ENCODE data around the gene GLI3. TPM values are rescaled to one million over a fixed set of nuclear protein-coding genes. Genes with fewer than 3 reads are reported as not detected.
A peak's percentile ranks its signal among the peaks of the same experiment; 100 is the strongest.

The GLI3 gene
- total and polyA plus RNA-seq, 2 experiments from 2014 or later: 4.0 to 5.2 TPM

DNA sequence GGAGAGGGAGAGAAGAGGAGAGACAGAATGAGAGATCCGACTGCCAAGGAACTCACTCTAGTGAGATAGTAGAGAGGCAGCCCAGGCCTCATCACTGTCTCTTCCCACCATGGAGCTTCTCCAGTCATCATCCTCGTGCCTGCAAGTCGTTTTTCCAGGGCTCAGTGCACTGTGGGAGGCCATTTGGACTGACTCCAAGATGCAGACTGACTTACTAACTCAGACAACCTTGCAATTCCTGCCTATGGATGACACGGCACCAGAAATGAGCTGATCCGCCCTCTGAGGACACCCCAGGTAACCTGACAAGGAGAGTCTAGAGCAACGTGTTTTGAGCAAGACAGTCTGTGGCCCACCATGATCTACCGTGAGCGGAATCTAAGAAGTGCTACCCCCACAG is 154.9 kb downstream of the GLI3 start:
- no peaks in the 10 kb centered on the region for H3F3A ChIP-seq (ENCODE audit: insufficient read depth)
- no peaks in the 10 kb centered on the region for H3K79me2 ChIP-seq (ENCODE audit: insufficient read depth)
- H2AFZ ChIP-seq: no peak overlapping the region
- H3K27ac ChIP-seq: no peak overlapping the region
- no peak for TF ChIP-seq EZH2phosphoT487 (IDR thresholded peaks at IDR 0.05; ENCODE audit: insufficient read depth, low read depth)
- TF ChIP-seq EZH2 (IDR thresholded peaks at IDR 0.05; ENCODE audit: insufficient read depth, poor library complexity, severe bottlenecking): no peak
- H3K9me2 ChIP-seq (ENCODE audit: insufficient read depth): no peaks in the 10 kb centered on the region
- no peaks in the 10 kb centered on the region for H4K20me1 ChIP-seq (ENCODE audit: insufficient read depth)
- no peak overlapping the region for H3K4me3 ChIP-seq
- in situ Hi-C loops (cut with MboI): no loop called here
- H3K4me2 ChIP-seq (ENCODE audit: unreplicated experiment): no peak overlapping the region
- H3K9me3 ChIP-seq (ENCODE audit: low read depth): no peaks in the 10 kb centered on the region
- no peaks in the 10 kb centered on the region for H3K4me1 ChIP-seq (ENCODE audit: insufficient read depth)
- no peaks in the 10 kb centered on the region for H3K36me3 ChIP-seq (ENCODE audit: low read depth)
- DNase-seq: peak; percentile 66
- H3K9ac ChIP-seq: no peak overlapping the region
- WGBS, 2 experiments (ENCODE audit: low coverage in 1 of 2, low lambda C conversion rate in 2 of 2, missing lambda C conversion rate in 2 of 2): 65 to 68% methylated on average over 8 of the region's 8 CpGs
- no peaks in the 10 kb centered on the region for H3K27me3 ChIP-seq (replicated peaks; ENCODE audit: insufficient read depth)

DNA sequence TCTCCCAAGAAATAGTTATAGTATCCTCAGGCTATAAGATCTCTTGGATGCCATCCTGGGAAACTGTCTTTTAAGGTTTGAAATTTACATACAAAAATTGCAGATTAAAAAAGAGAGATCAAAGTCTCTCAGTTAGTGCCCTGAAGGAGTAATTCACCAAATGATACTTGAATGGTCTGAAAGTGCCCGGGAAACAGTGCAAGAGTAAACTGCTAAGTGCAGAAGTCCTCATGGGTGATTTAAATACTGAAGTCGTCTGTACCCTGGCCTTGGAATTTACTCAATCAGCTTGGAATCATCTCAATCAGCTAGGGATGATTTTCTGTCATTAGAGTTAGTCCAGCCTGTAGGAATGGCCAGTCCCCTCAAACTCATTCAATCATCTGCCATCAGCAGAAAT is 155.3 kb downstream of the GLI3 start:
- Histone ChIP-seq H3K36me3 (ENCODE audit: low read depth) (no peaks in the 10 kb centered on the region), H3K27ac (no peak overlapping the region), H3K4me1 (ENCODE audit: insufficient read depth) (no peaks in the 10 kb centered on the region), H3K9ac (no peak overlapping the region), H3K4me2 (ENCODE audit: unreplicated experiment) (no peak overlapping the region), H3K27me3 (replicated peaks; ENCODE audit: insufficient read depth) (no peaks in the 10 kb centered on the region), H3K4me3 (no peak overlapping the region), H2AFZ (no peak overlapping the region), H3F3A (ENCODE audit: insufficient read depth) (no peaks in the 10 kb centered on the region), H4K20me1 (ENCODE audit: insufficient read depth) (no peaks in the 10 kb centered on the region), H3K79me2 (ENCODE audit: insufficient read depth) (no peaks in the 10 kb centered on the region), H3K9me3 (ENCODE audit: low read depth) (no peaks in the 10 kb centered on the region), H3K9me2 (ENCODE audit: insufficient read depth) (no peaks in the 10 kb centered on the region)
- TF ChIP-seq EZH2 (IDR thresholded peaks at IDR 0.05; ENCODE audit: insufficient read depth, poor library complexity, severe bottlenecking) (no peak), EZH2phosphoT487 (IDR thresholded peaks at IDR 0.05; ENCODE audit: insufficient read depth, low read depth) (no peak)
- WGBS, 2 experiments (ENCODE audit: low coverage in 1 of 2, low lambda C conversion rate in 2 of 2, missing lambda C conversion rate in 2 of 2): 52 to 61% methylated on average over 2 of the region's 2 CpGs
- in situ Hi-C loops (cut with MboI): no loop called here
- DNase-seq: no peak

DNA sequence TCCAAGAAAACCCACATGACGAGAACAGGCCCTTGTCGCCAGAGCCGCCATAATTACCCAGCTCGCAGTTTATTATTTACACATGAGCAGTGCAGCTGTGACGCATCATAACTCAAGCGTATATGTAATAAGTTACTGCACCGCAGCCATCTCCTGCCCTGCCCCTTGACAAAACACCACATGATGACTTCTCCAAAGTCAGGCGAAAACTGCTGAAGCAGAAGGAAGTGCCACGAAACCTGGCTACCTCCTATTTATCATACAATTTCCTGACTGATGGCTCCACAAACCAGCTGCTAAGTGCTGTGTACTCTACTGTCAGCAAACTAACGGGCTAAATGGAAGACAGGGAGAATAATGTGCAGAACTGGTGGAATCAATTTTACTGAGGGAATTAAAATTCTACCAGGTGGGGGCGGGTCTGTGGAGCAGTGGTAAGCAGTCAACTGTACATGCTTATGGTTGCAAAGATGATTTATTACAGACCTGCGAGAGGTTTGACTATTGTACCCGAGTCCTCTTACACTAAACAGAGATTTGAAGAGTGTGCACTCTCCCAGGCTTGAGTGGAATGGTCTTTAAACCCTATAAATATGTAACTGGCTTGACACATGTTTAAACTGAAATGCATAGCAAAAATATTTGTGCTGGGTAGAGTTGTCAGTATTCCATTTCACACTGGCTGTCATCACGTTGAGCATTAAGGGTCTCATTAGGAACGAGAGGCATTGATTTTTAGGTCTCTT is 156.0 kb downstream of the GLI3 start:
- H4K20me1 ChIP-seq (ENCODE audit: insufficient read depth): no peaks in the 10 kb centered on the region
- H3K9ac ChIP-seq: no peak overlapping the region
- no peaks in the 10 kb centered on the region for H3K36me3 ChIP-seq (ENCODE audit: low read depth)
- H3F3A ChIP-seq (ENCODE audit: insufficient read depth): no peaks in the 10 kb centered on the region
- TF ChIP-seq EZH2phosphoT487 (IDR thresholded peaks at IDR 0.05; ENCODE audit: insufficient read depth, low read depth) (no peak), EZH2 (IDR thresholded peaks at IDR 0.05; ENCODE audit: insufficient read depth, poor library complexity, severe bottlenecking) (no peak)
- H3K9me2 ChIP-seq (ENCODE audit: insufficient read depth): no peaks in the 10 kb centered on the region
- DNase-seq: no peak
- H2AFZ ChIP-seq: no peak overlapping the region
- no peak overlapping the region for H3K4me3 ChIP-seq
- WGBS, 2 experiments (ENCODE audit: low coverage in 1 of 2, low lambda C conversion rate in 2 of 2, missing lambda C conversion rate in 2 of 2): 78 to 80% methylated on average over 15 of the region's 15 CpGs
- no peak overlapping the region for H3K4me2 ChIP-seq (ENCODE audit: unreplicated experiment)
- H3K9me3 ChIP-seq (ENCODE audit: low read depth): no peaks in the 10 kb centered on the region
- no peaks in the 10 kb centered on the region for H3K27me3 ChIP-seq (replicated peaks; ENCODE audit: insufficient read depth)
- H3K4me1 ChIP-seq (ENCODE audit: insufficient read depth): no peaks in the 10 kb centered on the region
- H3K27ac ChIP-seq: no peak overlapping the region
- no peaks in the 10 kb centered on the region for H3K79me2 ChIP-seq (ENCODE audit: insufficient read depth)
- in situ Hi-C loops (cut with MboI): no loop called here

DNA sequence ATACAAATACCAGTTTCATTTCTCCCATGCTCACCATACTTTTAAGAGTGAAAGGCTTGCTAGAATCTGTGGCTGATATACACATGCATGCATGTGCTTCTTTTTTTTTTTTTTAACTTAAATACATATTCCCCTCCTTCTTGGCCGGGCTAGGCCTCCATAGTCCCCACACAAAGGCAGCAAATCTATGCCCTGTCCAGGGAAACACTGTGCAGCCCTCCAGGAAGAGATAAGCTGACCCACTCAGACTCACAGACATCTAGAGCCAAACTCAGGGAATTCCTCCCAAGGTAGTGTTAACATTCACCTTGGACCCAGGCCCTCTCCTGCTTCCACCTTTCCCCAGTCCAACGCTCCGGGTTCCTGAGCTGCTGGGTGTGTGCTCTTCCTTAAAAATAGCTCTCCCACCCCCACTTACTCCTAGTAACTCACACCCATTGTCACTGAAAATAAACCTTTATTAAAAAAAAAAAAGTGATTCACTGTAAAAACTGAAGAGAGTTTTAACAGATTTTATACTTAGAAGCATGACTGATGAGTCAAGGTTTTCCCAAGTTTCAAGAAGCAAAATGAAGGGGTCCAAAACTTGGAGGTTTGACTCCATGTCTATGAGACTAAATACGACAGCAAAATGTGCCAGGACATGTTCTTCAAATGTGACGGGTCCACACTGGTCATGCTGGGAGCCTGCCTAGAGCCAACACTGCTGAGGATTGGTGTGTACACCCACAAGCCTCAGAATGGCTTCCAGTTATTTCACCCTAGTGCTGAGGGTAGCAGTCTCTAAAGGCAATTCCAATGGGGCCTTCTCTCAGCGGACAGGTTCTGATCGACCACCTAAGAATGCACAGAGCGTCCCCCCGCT is 159.5 kb downstream of the GLI3 start:
- Histone ChIP-seq H2AFZ (no peak overlapping the region), H3K4me1 (ENCODE audit: insufficient read depth) (no peaks in the 10 kb centered on the region), H3K36me3 (ENCODE audit: low read depth) (no peaks in the 10 kb centered on the region), H3K9me3 (ENCODE audit: low read depth) (no peaks in the 10 kb centered on the region), H3F3A (ENCODE audit: insufficient read depth) (no peaks in the 10 kb centered on the region), H3K9ac (no peak overlapping the region), H4K20me1 (ENCODE audit: insufficient read depth) (no peaks in the 10 kb centered on the region), H3K27ac (no peak overlapping the region), H3K9me2 (ENCODE audit: insufficient read depth) (no peaks in the 10 kb centered on the region), H3K27me3 (replicated peaks; ENCODE audit: insufficient read depth) (no peaks in the 10 kb centered on the region), H3K4me2 (ENCODE audit: unreplicated experiment) (no peak overlapping the region), H3K79me2 (ENCODE audit: insufficient read depth) (no peaks in the 10 kb centered on the region), H3K4me3 (no peak overlapping the region)
- TF ChIP-seq EZH2 (IDR thresholded peaks at IDR 0.05; ENCODE audit: insufficient read depth, poor library complexity, severe bottlenecking) (no peak), EZH2phosphoT487 (IDR thresholded peaks at IDR 0.05; ENCODE audit: insufficient read depth, low read depth) (no peak)
- 96% methylated on average over 9 of the region's 9 CpGs for WGBS, 2 experiments (ENCODE audit: low coverage in 1 of 2, low lambda C conversion rate in 2 of 2, missing lambda C conversion rate in 2 of 2)
- no peak for DNase-seq
- in situ Hi-C loops (cut with MboI): no loop called here

Measured in GM23248 (cell line).